Measurements from ENCODE around the gene XNDC1N.
"Not testable (repeated sequence)": the region's sequence is repeated elsewhere in the genome, so short reads cannot be mapped to it uniquely, and the experiment has no call there.

Gene XNDC1N

GRCh38 chr11:71931245-71931602 lies 2.8 kb upstream of the XNDC1N start:
- DNase-seq = no peak

GRCh38 chr11:71930556-71931244 lies 2.3 kb upstream of the XNDC1N start:
- DNase-seq = no peak

- no peak for DNase-seq
These were observed 1.1 kb upstream of the XNDC1N start for GRCh38 chr11:71929491-71929890.

GRCh38 chr11:71928737-71929443 lies 496 bp upstream of the XNDC1N start, which contains the start of gene RNF121:
TSS of gene RNF121 (plus strand) at chr11:71929046. CDS start at chr11:71929062, 16 bp downstream.
- peak; percentile 97 for DNase-seq

GRCh38 chr11:71917646-71918140 lies 10.7 kb downstream of the XNDC1N start:
- no peak for DNase-seq

- no peak for DNase-seq
These were observed 13.7 kb downstream of the XNDC1N start for GRCh38 chr11:71914617-71915189.

GRCh38 chr11:71913756-71914526 lies 14.5 kb downstream of the XNDC1N start:
- DNase-seq = no peak

- DNase-seq = not testable (repeated sequence)
These were observed 16.4 kb downstream of the XNDC1N start for GRCh38 chr11:71911986-71912340.

GRCh38 chr11:71911321-71911985 lies 16.9 kb downstream of the XNDC1N start:
- DNase-seq = not testable (repeated sequence)

GRCh38 chr11:71910775-71911174 lies 17.6 kb downstream of the XNDC1N start:
- DNase-seq = not testable (repeated sequence)

- DNase-seq = no peak
These were observed 20.2 kb downstream of the XNDC1N start for GRCh38 chr11:71908218-71908617.

- not testable (repeated sequence) for DNase-seq
These were observed 27.3 kb downstream of the XNDC1N start for GRCh38 chr11:71901137-71901536.

- no peak for DNase-seq
These were observed 32.4 kb downstream of the XNDC1N start for GRCh38 chr11:71895961-71896360.

GRCh38 chr11:71889181-71889872 lies 39.1 kb downstream of the XNDC1N start:
- DNase-seq = not testable (repeated sequence)

GRCh38 chr11:71888335-71889010 lies 39.9 kb downstream of the XNDC1N start:
- DNase-seq = not testable (repeated sequence)

GRCh38 chr11:71885806-71886205 lies 42.6 kb downstream of the XNDC1N start:
- DNase-seq = not testable (repeated sequence)
